Stimulated activated naive CD4-positive, alpha-beta T cell (primary cell): ENCODE results near the gene REXO4.

Experiments
- DNase-seq, 6 experiments: peaks; one replicate each; lab custom pipeline; 2025; lab: John Stamatoyannopoulos, UW

REXO4 gene

DNA sequence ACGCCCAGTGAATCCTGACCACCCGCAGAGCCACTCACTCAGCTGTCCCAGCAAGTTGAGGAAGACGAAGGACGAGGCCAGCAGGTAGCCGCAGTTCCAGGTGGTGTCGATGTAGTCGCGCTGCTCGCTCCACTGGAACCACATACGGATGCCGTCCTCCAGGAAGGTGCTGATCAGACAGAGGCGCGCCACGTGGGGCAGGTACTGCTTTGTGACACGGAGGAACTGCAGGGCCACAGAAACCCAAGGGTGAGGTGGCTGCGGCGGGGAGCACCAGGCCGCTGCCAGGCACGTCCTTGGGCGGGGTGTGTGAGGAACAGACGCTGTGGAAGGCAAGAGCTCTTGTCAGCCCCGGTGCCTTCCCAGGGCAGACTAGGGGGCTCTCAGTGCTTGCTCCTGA, 50.6 kb downstream of the REXO4 start:
- no peak for DNase-seq

DNA sequence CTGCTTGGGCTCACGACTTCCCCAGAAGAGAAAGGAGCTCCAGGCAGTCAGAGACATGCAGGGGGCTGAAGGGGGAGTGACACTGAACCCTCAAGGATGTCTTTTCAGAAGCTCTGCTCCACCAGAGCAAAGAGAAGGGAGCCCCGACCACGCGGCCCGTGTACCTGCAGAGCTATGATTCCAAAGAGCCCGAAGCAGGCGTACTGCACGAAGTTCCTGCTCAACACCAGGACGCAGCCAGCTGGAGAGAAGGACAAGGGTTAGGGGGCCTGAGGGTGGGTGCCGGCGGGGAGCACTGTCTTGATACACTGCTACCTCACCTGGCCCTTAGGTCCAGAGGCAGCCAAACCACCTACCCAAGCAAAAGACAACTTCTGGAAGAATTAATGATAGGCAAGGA, 51.4 kb downstream of the REXO4 start:
- DNase-seq: no peak

DNA sequence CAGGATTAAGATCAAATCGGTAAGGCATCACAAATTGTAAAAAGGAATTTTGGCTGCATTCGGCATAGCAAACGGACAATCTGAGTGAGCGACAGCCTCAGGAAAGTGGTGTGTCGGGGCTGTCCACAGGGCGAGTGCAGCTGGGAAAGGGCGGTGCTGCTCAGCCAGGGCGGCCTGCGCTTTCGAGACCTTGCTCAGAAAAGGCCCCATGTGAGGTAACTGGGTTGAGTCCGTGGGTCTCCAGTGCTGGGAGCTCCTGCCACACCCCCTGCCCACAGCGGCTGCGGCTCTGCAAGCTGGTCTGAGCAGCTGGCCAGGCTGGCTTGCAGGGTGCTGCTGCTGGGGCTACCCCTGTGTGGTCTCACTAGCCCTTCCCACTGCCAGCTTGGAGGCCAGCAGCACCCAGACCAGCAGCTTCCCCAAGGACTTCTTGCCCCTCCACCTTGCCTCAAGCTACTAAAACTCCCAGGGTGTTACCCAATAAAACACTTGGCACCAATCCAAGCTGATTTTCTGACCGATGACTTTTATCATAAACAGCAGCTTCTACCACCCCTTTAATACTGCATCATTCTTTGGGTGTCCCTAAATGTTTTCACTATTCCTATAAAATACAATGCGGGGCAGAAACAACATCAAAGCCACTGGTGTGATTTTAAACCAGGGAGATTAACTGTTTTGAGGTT, 55.3 kb downstream of the REXO4 start:
- no peak for DNase-seq

- DNase-seq: no peak
Observed at GRCh38 chr9:133361507-133362092, 56.2 kb downstream of the REXO4 start.

- DNase-seq: no peak
Observed at GRCh38 chr9:133360400-133361393, 57.1 kb downstream of the REXO4 start.

GRCh38 chr9:133359399-133360175, 58.2 kb downstream of the REXO4 start:
- DNase-seq: no peak

- no peak for DNase-seq
Observed at GRCh38 chr9:133357656-133358055, 60.2 kb downstream of the REXO4 start.

DNA sequence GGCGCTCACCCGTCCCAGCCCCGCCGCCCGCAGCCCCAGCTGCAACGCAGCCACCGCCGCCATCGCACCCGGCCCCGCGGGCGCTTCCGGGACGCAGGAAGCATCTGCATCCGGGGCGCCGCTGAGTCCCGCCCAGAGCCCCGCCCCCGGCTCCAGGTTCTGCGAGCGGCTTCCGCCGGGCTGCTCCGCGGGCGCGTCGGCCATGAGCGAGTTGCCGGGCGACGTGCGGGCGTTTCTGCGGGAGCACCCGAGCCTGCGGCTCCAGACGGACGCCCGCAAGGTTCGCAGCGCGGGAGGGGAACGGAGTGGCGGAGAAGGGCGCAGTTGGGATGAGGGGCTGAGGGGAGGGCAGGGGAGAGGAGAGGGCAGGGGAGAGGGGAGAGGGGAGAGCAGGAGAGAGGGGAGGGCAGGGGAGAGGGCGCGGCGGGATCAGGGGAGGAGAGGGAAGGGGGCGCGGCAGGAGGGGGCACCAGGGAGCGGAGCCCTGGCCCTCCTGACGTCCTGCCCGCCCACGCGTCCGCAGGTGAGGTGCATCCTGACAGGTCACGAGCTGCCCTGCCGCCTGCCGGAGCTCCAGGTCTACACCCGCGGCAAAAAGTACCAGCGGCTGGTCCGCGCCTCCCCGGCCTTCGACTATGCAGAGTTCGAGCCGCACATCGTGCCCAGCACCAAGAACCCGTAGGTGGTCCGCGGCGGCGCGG, 61.3 kb downstream of the REXO4 start, which contains the start of the genes SURF1 and SURF2:
Gene SURF1 (minus strand): TSS at position 97 of the 701 bp plus-strand sequence. CDS start 34 bp downstream, at position 63.
Gene SURF2 (plus strand): TSS at position 160 of the 701 bp plus-strand sequence. CDS start 43 bp downstream, at position 203.
- DNase-seq: peak; percentile 72 to 86 (median 83)
